Astrocyte (in vitro differentiated cells and primary cell): Measurements from ENCODE around the gene WDSUB1. TPM values are rescaled to one million over a fixed set of nuclear protein-coding genes. Genes with fewer than 3 reads are reported as not detected.

Experiments
- DNase-seq: peaks from one replicate; pipeline ENCODE4 v3.0.0-alpha.2; 2010; ENCODE audit warnings: low read depth
- FAIRE-seq: peaks from 2 replicates; lab custom pipeline; 2011; peaks lifted over from hg19 to GRCh38; lab: Jason Lieb, UNC
- H2AFZ ChIP-seq: 2 replicates; pipeline ENCODE4 v1.6.0; 2012; ENCODE audit warnings: low read depth, low read length, inconsistent platforms
- H3K27ac ChIP-seq: 2 replicates; pipeline ENCODE4 v1.5.1; 2011; ENCODE audit warnings: low read depth, low read length, inconsistent platforms
- H3K27me3 ChIP-seq: 2 replicates; pipeline ENCODE4 v1.6.0; 2011; ENCODE audit warnings: low read length, inconsistent platforms; ENCODE audit not compliant: insufficient read depth
- H3K36me3 ChIP-seq: 2 replicates; pipeline ENCODE4 v1.5.1; 2011; ENCODE audit warnings: low read length, inconsistent platforms; ENCODE audit not compliant: insufficient read depth
- H3K4me1 ChIP-seq: 2 replicates; pipeline ENCODE4 v1.5.1; 2011; ENCODE audit warnings: low read length, inconsistent platforms; ENCODE audit not compliant: insufficient read depth
- H3K4me2 ChIP-seq: 2 replicates; pipeline ENCODE4 v1.6.0; 2012; ENCODE audit warnings: low read length, inconsistent platforms
- H3K4me3 ChIP-seq: 2 replicates; pipeline ENCODE4 v1.5.1; 2011; ENCODE audit warnings: low read depth, mild to moderate bottlenecking, low read length, inconsistent platforms; ENCODE audit not compliant: insufficient read depth
- H3K79me2 ChIP-seq: 2 replicates; pipeline ENCODE4 v1.6.0; 2012; ENCODE audit warnings: mild to moderate bottlenecking, low read length, inconsistent platforms; ENCODE audit not compliant: insufficient read depth
- H3K9ac ChIP-seq: 2 replicates; pipeline ENCODE4 v1.6.0; 2012; ENCODE audit warnings: mild to moderate bottlenecking, low read length, inconsistent platforms
- H3K9me3 ChIP-seq: 2 replicates; pipeline ENCODE4 v1.5.1; 2012; ENCODE audit warnings: low read depth, mild to moderate bottlenecking, low read length, inconsistent platforms; ENCODE audit not compliant: insufficient read depth
- H4K20me1 ChIP-seq: 2 replicates; pipeline ENCODE4 v1.6.0; 2012; ENCODE audit warnings: low read length, inconsistent platforms; ENCODE audit not compliant: insufficient read depth
- H3K27ac Mint-ChIP-seq: one replicate; pipeline ENCODE4 v1.8.0; 2021; ENCODE audit warnings: mild to moderate bottlenecking, mixed read lengths; ENCODE audit not compliant: unreplicated experiment
- H3K27me3 Mint-ChIP-seq: one replicate; pipeline ENCODE4 v1.8.0; 2021; ENCODE audit warnings: low read depth, mixed read lengths; ENCODE audit not compliant: unreplicated experiment
- H3K36me3 Mint-ChIP-seq: one replicate; pipeline ENCODE4 v1.8.0; 2021; ENCODE audit warnings: low read depth, mixed read lengths; ENCODE audit not compliant: unreplicated experiment
- H3K4me1 Mint-ChIP-seq: one replicate; pipeline ENCODE4 v1.8.0; 2021; ENCODE audit warnings: low read depth, mixed read lengths; ENCODE audit not compliant: unreplicated experiment
- H3K4me3 Mint-ChIP-seq: one replicate; pipeline ENCODE4 v1.8.0; 2021; ENCODE audit warnings: mild to moderate bottlenecking, moderate library complexity, mixed read lengths; ENCODE audit not compliant: unreplicated experiment
- H3K9me3 Mint-ChIP-seq: one replicate; pipeline ENCODE4 v1.8.0; 2021; ENCODE audit warnings: mild to moderate bottlenecking, mixed read lengths; ENCODE audit not compliant: unreplicated experiment
- CTCF ChIP-seq: IDR thresholded peaks from 2 replicates; pipeline ENCODE4 v1.5.1; 2011; ENCODE audit warnings: low read depth, mild to moderate bottlenecking, inconsistent platforms, low read length, moderate library complexity; ENCODE audit not compliant: insufficient read depth
- EZH2 ChIP-seq: IDR thresholded peaks from 2 replicates; pipeline ENCODE4 v1.6.1; 2012; ENCODE audit warnings: mild to moderate bottlenecking, low read length, inconsistent platforms; ENCODE audit not compliant: insufficient read depth
- total RNA-seq: library from RNA; stranded (reverse); gene quantifications from 2 replicates; pipeline ENCODE4 v1.2.1, GENCODE V29; 2021

Gene WDSUB1
- total RNA-seq, 1 donor from 2014 or later = 5.4 TPM

GRCh38 chr2:159208438-159208837 lies 78.1 kb downstream of the WDSUB1 start:
- no peaks in the 10 kb centered on the region for H3K9me3 ChIP-seq
- Mint-ChIP-seq H3K27ac (no peak overlapping the region), H3K27me3 (no peaks in the 10 kb centered on the region), H3K4me3 (no peak overlapping the region), H3K4me1 (peaks cover 30% of the 10 kb centered on the region), H3K36me3 (peaks cover 31% of the 10 kb centered on the region), H3K9me3 (no peaks in the 10 kb centered on the region)
- H2AFZ ChIP-seq = no peak overlapping the region
- TF ChIP-seq EZH2 = no peak
- TF ChIP-seq CTCF = no peak
- no peak for DNase-seq
- no peak for FAIRE-seq
- H3K4me2 ChIP-seq = no peak overlapping the region
- H3K27ac ChIP-seq = no peak overlapping the region
- H3K4me1 ChIP-seq = peaks cover 13% of the 10 kb centered on the region
- no peaks in the 10 kb centered on the region for H3K27me3 ChIP-seq
- peaks cover 16% of the 10 kb centered on the region for H3K36me3 ChIP-seq
- peaks cover 7% of the 10 kb centered on the region for H4K20me1 ChIP-seq
- no peak overlapping the region for H3K9ac ChIP-seq
- no peak overlapping the region for H3K4me3 ChIP-seq
- H3K79me2 ChIP-seq = no peaks in the 10 kb centered on the region

- FAIRE-seq = no peak
- TF ChIP-seq EZH2 (no peak), CTCF (no peak)
- Histone ChIP-seq H3K4me2 (no peak overlapping the region), H3K4me1 (peaks cover 27% of the 10 kb centered on the region), H3K9ac (no peak overlapping the region), H3K36me3 (peaks cover 11% of the 10 kb centered on the region), H3K9me3 (no peaks in the 10 kb centered on the region), H2AFZ (no peak overlapping the region), H3K79me2 (no peaks in the 10 kb centered on the region), H4K20me1 (peaks cover 5% of the 10 kb centered on the region), H3K27ac (no peak overlapping the region), H3K27me3 (no peaks in the 10 kb centered on the region), H3K4me3 (no peak overlapping the region)
- Mint-ChIP-seq H3K4me1 (peaks cover 26% of the 10 kb centered on the region), H3K36me3 (peaks cover 25% of the 10 kb centered on the region), H3K27me3 (no peaks in the 10 kb centered on the region), H3K27ac (no peak overlapping the region), H3K4me3 (no peak overlapping the region), H3K9me3 (no peaks in the 10 kb centered on the region)
- DNase-seq = no peak
Observed at GRCh38 chr2:159206736-159207380, 79.6 kb downstream of the WDSUB1 start.
